ENCODE measurements around the gene MTHFS.
"Not testable (repeated sequence)": the region's sequence is repeated elsewhere in the genome, so short reads cannot be mapped to it uniquely, and the experiment has no call there.

Gene MTHFS

GRCh38 chr15:79896634-79897379, at the start of gene MTHFS:
TSS of gene MTHFS (minus strand) at chr15:79897014. CDS start at chr15:79896988, 26 bp downstream.
- DNase-seq: peak; percentile 47

- DNase-seq: no peak
These were observed 47.8 kb upstream of the MTHFS start for GRCh38 chr15:79944622-79945021.

- no peak for DNase-seq
These were observed 47.0 kb upstream of the MTHFS start for GRCh38 chr15:79943820-79944219.

GRCh38 chr15:79942741-79943481, 46.1 kb upstream of the MTHFS start:
- DNase-seq: no peak

- no peak for DNase-seq
These were observed 42.6 kb upstream of the MTHFS start for GRCh38 chr15:79939399-79939798.

- no peak for DNase-seq
These were observed 41.3 kb upstream of the MTHFS start for GRCh38 chr15:79938143-79938542.

GRCh38 chr15:79935556-79936201, 38.9 kb upstream of the MTHFS start:
- not testable (repeated sequence) for DNase-seq

- no peak for DNase-seq
These were observed 36.4 kb upstream of the MTHFS start for GRCh38 chr15:79933231-79933630.

GRCh38 chr15:79932447-79932846, 35.6 kb upstream of the MTHFS start:
- no peak for DNase-seq

- DNase-seq: no peak
These were observed 33.7 kb upstream of the MTHFS start for GRCh38 chr15:79930516-79930915.

- no peak for DNase-seq
These were observed 32.6 kb upstream of the MTHFS start for GRCh38 chr15:79929412-79929811.

- DNase-seq: not testable (repeated sequence)
These were observed 29.3 kb upstream of the MTHFS start for GRCh38 chr15:79926116-79926515.

GRCh38 chr15:79924379-79924778, 27.6 kb upstream of the MTHFS start:
- no peak for DNase-seq

- DNase-seq: peak; percentile 99
These were observed 26.8 kb upstream of the MTHFS start for GRCh38 chr15:79923515-79924169.

- DNase-seq: peak; percentile 46
These were observed 26.3 kb upstream of the MTHFS start for GRCh38 chr15:79923079-79923514.

- DNase-seq: no peak
These were observed 25.8 kb upstream of the MTHFS start for GRCh38 chr15:79922512-79923078.

GRCh38 chr15:79919749-79920511, 23.1 kb upstream of the MTHFS start:
- no peak for DNase-seq

- no peak for DNase-seq
These were observed 22.4 kb upstream of the MTHFS start for GRCh38 chr15:79919090-79919748.

- no peak for DNase-seq
These were observed 21.5 kb upstream of the MTHFS start for GRCh38 chr15:79918278-79918677.

GRCh38 chr15:79916502-79917132, 19.8 kb upstream of the MTHFS start:
- no peak for DNase-seq

Measured in activated T-cell treated with anti-CD3 and anti-CD28 coated beads for 4 hours (primary cell).